NCI-H2029 (cell line): Measurements from ENCODE around the gene HSPA12A.

ENCODE experiments used
- DNase-seq: peaks from one replicate; lab custom pipeline; 2025; lab: John Stamatoyannopoulos, UW

Gene HSPA12A

GRCh38 chr10:116629340-116629739 is 113.0 kb downstream of the HSPA12A start:
- no peak for DNase-seq

DNA sequence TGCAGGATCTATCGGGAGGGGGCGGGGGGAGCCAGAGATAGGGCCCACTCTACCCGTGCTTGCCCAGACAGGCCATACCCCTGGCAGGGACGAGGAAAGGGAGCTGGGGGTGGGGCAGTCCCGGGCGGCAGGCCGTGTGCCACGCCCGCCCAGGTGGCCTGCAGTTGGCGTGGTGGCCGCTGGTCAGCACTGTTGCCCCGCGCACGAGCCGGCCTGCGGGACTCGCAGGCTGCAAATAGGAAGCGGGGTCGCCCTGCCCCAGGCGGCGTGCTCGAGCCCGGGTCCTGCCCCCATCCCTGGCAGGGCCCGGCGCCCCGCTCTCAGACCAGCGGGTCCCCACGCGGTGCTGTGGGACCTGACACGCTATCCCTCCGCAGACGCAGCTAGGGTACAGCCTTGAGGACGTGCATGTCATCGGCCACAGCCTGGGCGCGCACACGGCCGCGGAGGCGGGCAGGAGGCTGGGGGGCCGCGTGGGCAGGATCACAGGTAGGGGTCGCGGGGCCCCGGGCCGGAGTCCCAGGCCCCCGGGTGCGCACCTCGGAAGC is 114.9 kb downstream of the HSPA12A start:
- no peak for DNase-seq

GRCh38 chr10:116626815-116627214 is 115.6 kb downstream of the HSPA12A start:
- no peak for DNase-seq

- DNase-seq = no peak
Observed at GRCh38 chr10:116625845-116626244, 116.5 kb downstream of the HSPA12A start.

DNA sequence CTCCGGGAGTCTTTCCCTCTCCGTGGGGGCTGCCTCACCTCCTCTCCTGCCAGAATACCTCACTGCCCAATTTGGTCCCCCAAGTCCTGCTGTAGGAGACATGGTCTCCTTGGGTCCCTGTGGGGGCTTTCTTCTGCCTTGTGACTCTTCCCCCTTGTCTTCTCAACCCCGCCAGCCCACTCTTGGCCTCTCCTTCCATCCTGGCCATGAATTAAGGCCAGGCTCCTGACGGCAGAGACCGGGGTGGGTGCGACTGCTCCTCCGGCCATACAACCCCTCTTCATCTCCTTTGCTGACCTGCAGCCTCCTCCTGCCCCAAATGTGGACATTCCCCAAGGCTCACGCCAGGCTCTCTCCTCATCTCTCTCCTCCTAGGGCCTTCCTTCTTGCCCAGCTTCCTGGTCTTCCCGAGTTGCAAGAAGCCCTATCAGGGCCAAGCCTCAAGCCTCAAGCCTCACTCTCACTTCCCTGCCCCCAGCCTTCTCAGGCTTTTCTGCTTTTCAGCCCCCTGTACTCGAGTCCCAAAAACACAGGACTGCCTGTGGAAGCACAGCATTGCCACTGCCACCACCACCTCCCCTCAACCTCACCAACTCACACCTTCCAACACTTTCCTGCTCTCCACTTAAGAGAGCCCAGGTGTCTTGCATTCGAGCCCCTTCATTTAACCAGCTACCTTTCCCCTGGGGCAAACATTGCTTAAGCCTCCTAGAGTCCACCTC is 120.3 kb downstream of the HSPA12A start:
- no peak for DNase-seq

GRCh38 chr10:116621476-116621875 is 120.9 kb downstream of the HSPA12A start:
- no peak for DNase-seq
